Astrocyte (in vitro differentiated cells and primary cell): ENCODE results near the gene ENTR1. TPM values are rescaled to one million over a fixed set of nuclear protein-coding genes. Genes with fewer than 3 reads are reported as not detected.
A peak's percentile ranks its signal among the peaks of the same experiment; 100 is the strongest.

Source experiments
- DNase-seq: peaks from one replicate; pipeline ENCODE4 v3.0.0-alpha.2; 2010; ENCODE audit warnings: low read depth
- FAIRE-seq: peaks from 2 replicates; lab custom pipeline; 2011; peaks lifted over from hg19 to GRCh38; lab: Jason Lieb, UNC
- H2AFZ ChIP-seq: 2 replicates; pipeline ENCODE4 v1.6.0; 2012; ENCODE audit warnings: low read depth, low read length, inconsistent platforms
- H3K27ac ChIP-seq: 2 replicates; pipeline ENCODE4 v1.5.1; 2011; ENCODE audit warnings: low read depth, low read length, inconsistent platforms
- H3K27me3 ChIP-seq: 2 replicates; pipeline ENCODE4 v1.6.0; 2011; ENCODE audit warnings: low read length, inconsistent platforms; ENCODE audit not compliant: insufficient read depth
- H3K36me3 ChIP-seq: 2 replicates; pipeline ENCODE4 v1.5.1; 2011; ENCODE audit warnings: low read length, inconsistent platforms; ENCODE audit not compliant: insufficient read depth
- H3K4me1 ChIP-seq: 2 replicates; pipeline ENCODE4 v1.5.1; 2011; ENCODE audit warnings: low read length, inconsistent platforms; ENCODE audit not compliant: insufficient read depth
- H3K4me2 ChIP-seq: 2 replicates; pipeline ENCODE4 v1.6.0; 2012; ENCODE audit warnings: low read length, inconsistent platforms
- H3K4me3 ChIP-seq: 2 replicates; pipeline ENCODE4 v1.5.1; 2011; ENCODE audit warnings: low read depth, mild to moderate bottlenecking, low read length, inconsistent platforms; ENCODE audit not compliant: insufficient read depth
- H3K79me2 ChIP-seq: 2 replicates; pipeline ENCODE4 v1.6.0; 2012; ENCODE audit warnings: mild to moderate bottlenecking, low read length, inconsistent platforms; ENCODE audit not compliant: insufficient read depth
- H3K9ac ChIP-seq: 2 replicates; pipeline ENCODE4 v1.6.0; 2012; ENCODE audit warnings: mild to moderate bottlenecking, low read length, inconsistent platforms
- H3K9me3 ChIP-seq: 2 replicates; pipeline ENCODE4 v1.5.1; 2012; ENCODE audit warnings: low read depth, mild to moderate bottlenecking, low read length, inconsistent platforms; ENCODE audit not compliant: insufficient read depth
- H4K20me1 ChIP-seq: 2 replicates; pipeline ENCODE4 v1.6.0; 2012; ENCODE audit warnings: low read length, inconsistent platforms; ENCODE audit not compliant: insufficient read depth
- H3K27ac Mint-ChIP-seq: one replicate; pipeline ENCODE4 v1.8.0; 2021; ENCODE audit warnings: mild to moderate bottlenecking, mixed read lengths; ENCODE audit not compliant: unreplicated experiment
- H3K27me3 Mint-ChIP-seq: one replicate; pipeline ENCODE4 v1.8.0; 2021; ENCODE audit warnings: low read depth, mixed read lengths; ENCODE audit not compliant: unreplicated experiment
- H3K36me3 Mint-ChIP-seq: one replicate; pipeline ENCODE4 v1.8.0; 2021; ENCODE audit warnings: low read depth, mixed read lengths; ENCODE audit not compliant: unreplicated experiment
- H3K4me1 Mint-ChIP-seq: one replicate; pipeline ENCODE4 v1.8.0; 2021; ENCODE audit warnings: low read depth, mixed read lengths; ENCODE audit not compliant: unreplicated experiment
- H3K4me3 Mint-ChIP-seq: one replicate; pipeline ENCODE4 v1.8.0; 2021; ENCODE audit warnings: mild to moderate bottlenecking, moderate library complexity, mixed read lengths; ENCODE audit not compliant: unreplicated experiment
- H3K9me3 Mint-ChIP-seq: one replicate; pipeline ENCODE4 v1.8.0; 2021; ENCODE audit warnings: mild to moderate bottlenecking, mixed read lengths; ENCODE audit not compliant: unreplicated experiment
- CTCF ChIP-seq: IDR thresholded peaks from 2 replicates; pipeline ENCODE4 v1.5.1; 2011; ENCODE audit warnings: low read depth, mild to moderate bottlenecking, inconsistent platforms, low read length, moderate library complexity; ENCODE audit not compliant: insufficient read depth
- EZH2 ChIP-seq: IDR thresholded peaks from 2 replicates; pipeline ENCODE4 v1.6.1; 2012; ENCODE audit warnings: mild to moderate bottlenecking, low read length, inconsistent platforms; ENCODE audit not compliant: insufficient read depth
- total RNA-seq: library from RNA; stranded (reverse); gene quantifications from 2 replicates; pipeline ENCODE4 v1.2.1, GENCODE V29; 2021

Gene ENTR1
- total RNA-seq, 1 donor from 2014 or later: 71.7 TPM

GRCh38 chr9:136441191-136441680, 30.8 kb upstream of the ENTR1 start:
- no peak overlapping the region for H3K4me3 ChIP-seq
- H3K36me3 ChIP-seq: peaks cover 32% of the 10 kb centered on the region
- TF ChIP-seq CTCF (no peak), EZH2 (no peak)
- H3K4me2 ChIP-seq: peak overlapping the region; percentile 78
- peak overlapping the region; percentile 53 for H3K9ac ChIP-seq
- no peak for FAIRE-seq
- H3K4me1 ChIP-seq: peaks cover 38% of the 10 kb centered on the region
- no peaks in the 10 kb centered on the region for H3K9me3 ChIP-seq
- no peaks in the 10 kb centered on the region for H3K27me3 ChIP-seq
- Mint-ChIP-seq H3K27ac (no peak overlapping the region), H3K4me3 (peak overlapping the region; percentile 76), H3K4me1 (peaks cover 24% of the 10 kb centered on the region), H3K27me3 (no peaks in the 10 kb centered on the region), H3K9me3 (no peaks in the 10 kb centered on the region), H3K36me3 (peaks cover 5% of the 10 kb centered on the region)
- peak overlapping the region; percentile 69 for H3K27ac ChIP-seq
- peak; percentile 75 for DNase-seq
- peaks cover 78% of the 10 kb centered on the region for H4K20me1 ChIP-seq
- H2AFZ ChIP-seq: no peak overlapping the region
- H3K79me2 ChIP-seq: peaks cover 40% of the 10 kb centered on the region

DNA sequence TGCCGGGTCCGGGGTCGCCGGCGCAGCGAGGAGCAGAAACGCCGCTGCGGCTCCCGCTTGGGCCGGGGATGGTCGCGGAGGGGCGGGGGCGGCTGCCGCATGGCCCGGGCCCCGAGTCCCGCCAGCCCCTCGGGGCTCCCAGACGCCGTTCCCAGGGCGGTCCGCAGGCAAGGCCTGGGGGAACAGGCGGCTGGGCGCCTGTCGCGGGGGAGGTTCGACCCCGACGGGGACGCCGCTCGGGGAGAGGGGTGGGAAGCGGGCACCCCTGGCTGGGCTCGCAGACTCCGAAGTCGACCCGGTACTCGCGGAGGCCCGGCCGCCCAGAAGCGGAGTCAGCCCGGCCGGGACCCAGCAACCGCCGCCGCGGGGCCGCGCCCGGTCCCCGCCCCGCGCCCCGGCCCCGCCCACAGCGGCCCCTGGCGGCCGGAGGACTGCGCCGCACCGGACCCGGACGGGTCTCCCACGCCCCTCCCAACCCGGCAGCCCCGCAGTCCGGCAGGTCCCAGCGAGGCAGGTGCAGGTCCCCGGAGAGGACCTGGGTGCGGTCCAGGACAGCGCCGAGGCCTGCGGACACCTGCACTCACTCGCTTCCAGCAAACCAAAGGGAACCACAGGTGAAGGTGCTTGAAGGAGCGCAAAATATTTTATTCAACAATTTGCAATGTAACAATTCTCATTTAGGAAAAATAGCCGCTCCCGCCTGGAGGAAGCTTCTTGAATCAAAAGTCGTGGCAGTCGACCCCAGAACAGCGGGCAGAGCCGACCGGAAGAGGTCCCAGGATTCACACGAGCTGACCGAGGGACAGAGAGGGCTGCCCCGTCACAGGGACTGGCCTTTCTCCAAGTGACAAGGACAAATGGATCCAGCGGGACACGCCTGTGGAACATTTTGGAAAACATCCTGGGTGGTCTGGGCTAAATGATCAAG, 29.3 kb upstream of the ENTR1 start, which contains the start of gene INPP5E:
TSS of gene INPP5E (minus strand) at position 365 of the 928 bp plus-strand sequence. CDS start 426 bp downstream, outside the sequence.
- no peaks in the 10 kb centered on the region for H3K27me3 Mint-ChIP-seq
- peaks cover 53% of the 10 kb centered on the region for H3K79me2 ChIP-seq
- no peak for FAIRE-seq
- peak within 1 kb of the TSS; percentile 38 for H2AFZ ChIP-seq
- TF ChIP-seq EZH2 (no peak), CTCF (no peak)
- peak within 1 kb of the TSS; percentile 68 for H3K27ac ChIP-seq
- peak within 1 kb of the TSS; percentile 89 for H3K4me3 Mint-ChIP-seq
- no peaks in the 10 kb centered on the region for H3K27me3 ChIP-seq
- peak within 1 kb of the TSS; percentile 88 for H3K9ac ChIP-seq
- no peaks in the 10 kb centered on the region for H3K9me3 Mint-ChIP-seq
- H4K20me1 ChIP-seq: peaks cover 82% of the 10 kb centered on the region
- peaks cover 38% of the 10 kb centered on the region for H3K4me1 ChIP-seq
- peaks cover 19% of the 10 kb centered on the region for H3K36me3 ChIP-seq
- no peaks in the 10 kb centered on the region for H3K9me3 ChIP-seq
- peaks cover 8% of the 10 kb centered on the region for H3K36me3 Mint-ChIP-seq
- peak within 1 kb of the TSS; percentile 88 for H3K27ac Mint-ChIP-seq
- peak within 1 kb of the TSS; percentile 98 for H3K4me2 ChIP-seq
- peaks cover 24% of the 10 kb centered on the region for H3K4me1 Mint-ChIP-seq
- H3K4me3 ChIP-seq: peak within 1 kb of the TSS; percentile 69
- peak; percentile 42 for DNase-seq
